ENCODE data around the gene MAJIN.
A peak's percentile ranks its signal among the peaks of the same experiment; 100 is the strongest.

MAJIN gene

DNA sequence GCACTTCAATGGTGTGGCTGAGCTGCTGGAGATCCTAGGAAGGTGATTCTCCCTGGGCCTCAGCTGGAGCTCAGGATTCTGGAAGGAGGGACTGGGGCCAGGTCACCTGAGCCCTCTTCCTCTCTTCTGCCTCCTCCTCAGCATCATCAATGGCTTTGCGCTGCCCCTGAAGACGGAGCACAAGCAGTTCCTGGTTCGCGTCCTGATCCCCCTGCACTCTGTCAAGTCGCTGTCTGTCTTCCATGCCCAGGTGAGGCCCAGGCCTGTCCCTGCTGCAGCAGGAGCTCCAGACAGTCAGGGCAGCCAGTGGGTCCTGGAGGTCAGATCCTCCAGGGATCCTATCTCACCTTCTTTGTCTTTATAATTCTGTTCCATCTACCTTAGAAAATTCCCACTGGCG is 41.6 kb downstream of the MAJIN start:
- no peak for DNase-seq

DNA sequence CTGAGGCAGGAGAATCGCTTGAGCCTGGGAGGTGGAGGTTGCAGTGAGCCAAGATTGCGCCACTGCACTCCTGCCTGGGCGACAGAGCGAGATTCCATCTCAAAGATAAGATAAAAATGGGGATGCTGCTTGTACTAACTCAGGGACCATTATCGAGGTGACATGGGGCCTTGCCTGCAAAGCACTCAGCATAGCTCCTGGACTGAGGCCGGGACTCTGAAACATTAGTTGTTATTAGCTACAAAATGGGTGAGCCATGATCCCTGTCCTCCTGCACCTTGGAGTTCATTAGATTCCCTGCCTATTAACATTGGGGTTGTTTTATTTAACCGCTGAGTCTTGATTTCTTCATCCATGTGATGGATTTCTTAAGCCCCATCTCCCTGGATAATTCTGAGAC is 42.3 kb downstream of the MAJIN start:
- DNase-seq, result no peak

DNA sequence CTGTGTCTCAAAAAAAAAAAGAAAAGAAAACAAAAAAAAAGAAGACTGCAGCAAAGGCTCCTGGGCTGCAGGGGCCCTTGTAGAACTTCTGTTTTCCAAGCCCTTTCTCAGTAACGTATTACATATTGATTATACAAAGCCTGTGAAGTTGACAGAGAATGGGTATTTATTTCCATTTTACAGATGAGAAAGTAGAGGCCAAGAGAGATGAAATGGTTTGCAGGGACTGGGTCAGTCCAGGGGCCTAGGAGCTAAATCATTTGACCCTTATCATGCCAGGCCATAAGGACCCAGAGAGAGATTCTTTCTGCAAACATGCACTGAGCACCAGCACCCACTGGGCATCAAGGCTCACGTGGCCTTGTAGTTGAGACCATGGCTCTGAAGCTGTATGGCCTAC is 43.0 kb downstream of the MAJIN start:
- DNase-seq, result no peak

DNA sequence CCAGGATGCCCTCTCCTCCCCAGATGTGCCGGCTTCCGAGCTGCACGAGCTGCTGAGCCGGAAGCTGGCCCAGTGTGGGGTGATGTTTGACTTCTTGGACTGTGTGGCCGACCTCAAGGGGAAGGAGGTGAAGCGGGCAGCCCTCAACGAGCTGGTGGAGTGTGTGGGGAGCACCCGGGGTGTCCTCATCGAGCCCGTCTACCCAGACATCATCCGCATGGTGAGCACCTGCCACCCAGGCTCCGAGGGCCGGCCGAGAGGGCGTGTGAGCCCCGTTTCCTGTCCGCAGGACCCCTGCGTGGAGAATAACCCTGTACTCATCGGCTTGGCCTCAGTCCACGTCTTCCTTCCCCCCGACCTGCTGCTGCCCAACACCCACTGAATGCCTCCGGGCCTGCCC is 45.2 kb downstream of the MAJIN start:
- DNase-seq, result no peak

GRCh38 chr11:64925536-64926436 is 46.1 kb downstream of the MAJIN start:
- no peak for DNase-seq

DNA sequence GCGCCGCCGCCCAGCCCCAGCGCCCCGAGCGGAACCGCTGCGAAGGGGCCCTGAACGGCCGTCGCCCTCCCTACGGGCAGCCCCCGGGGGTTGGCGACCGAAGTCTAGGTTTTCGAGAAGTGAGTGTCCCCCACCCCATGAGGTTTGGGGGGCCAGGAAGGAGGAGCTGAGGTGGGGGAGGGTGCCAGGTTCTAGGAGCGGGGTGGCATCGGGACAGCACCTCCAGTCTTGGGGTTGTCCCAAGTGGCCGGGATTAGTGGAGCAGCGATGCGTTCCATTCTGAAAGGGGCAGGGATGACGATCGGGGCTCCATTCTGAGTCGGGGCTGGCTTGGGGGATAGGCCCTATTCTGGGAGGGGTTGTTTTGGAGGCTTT is 47.0 kb downstream of the MAJIN start:
- DNase-seq, result no peak

DNA sequence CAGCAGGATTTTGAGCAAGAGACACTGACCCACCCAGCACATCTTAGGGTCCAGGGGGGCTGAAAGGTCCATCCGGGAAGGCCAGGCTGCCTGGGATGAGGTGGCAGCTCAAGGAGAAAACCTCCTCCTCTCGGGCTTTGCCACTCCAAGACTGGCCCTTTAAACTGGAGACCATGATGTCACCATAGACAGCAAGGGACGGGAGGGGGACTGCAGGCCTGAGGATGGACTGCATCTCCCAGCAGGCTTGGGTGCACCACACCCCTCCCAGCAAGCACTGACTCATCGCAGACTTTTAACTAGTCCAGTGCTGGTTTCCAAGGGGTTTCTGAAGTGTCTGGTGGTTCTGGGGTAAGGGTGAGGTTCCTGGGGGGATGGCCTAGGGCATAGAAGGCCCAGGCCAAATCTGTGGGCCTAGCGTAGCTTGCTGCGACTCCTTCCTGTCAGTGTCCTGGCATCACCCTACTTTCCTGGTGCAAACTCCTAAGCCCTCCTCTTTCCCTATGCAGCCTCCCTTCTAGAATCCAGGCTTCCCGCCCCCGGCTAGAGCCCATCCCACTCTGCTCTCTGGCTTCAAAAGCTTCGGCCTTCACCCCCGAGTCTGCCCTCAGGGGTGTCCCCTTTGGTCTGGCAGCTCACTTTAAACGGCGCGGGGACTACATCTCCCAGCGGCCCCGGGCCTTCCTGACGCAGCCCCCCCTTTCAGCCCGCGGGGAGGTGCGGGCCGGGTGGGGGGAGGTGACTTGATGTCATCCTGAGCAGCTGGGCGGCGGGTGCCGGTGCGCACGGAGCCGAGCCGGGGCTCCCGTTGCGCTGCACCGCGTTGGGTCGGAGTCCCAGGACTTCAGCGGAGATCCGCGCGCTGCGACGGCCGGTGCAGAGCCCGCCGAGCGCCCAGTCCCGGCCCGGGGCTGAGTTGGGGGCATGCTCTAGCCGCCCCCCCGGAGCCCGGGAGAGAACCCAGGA is 47.7 kb downstream of the MAJIN start, which contains the start of gene PPP2R5B:
PPP2R5B (plus strand) TSS at position 746 of the 966 bp plus-strand sequence. CDS start 1,046 bp downstream, outside the sequence.
- DNase-seq, result peak; percentile 89

DNA sequence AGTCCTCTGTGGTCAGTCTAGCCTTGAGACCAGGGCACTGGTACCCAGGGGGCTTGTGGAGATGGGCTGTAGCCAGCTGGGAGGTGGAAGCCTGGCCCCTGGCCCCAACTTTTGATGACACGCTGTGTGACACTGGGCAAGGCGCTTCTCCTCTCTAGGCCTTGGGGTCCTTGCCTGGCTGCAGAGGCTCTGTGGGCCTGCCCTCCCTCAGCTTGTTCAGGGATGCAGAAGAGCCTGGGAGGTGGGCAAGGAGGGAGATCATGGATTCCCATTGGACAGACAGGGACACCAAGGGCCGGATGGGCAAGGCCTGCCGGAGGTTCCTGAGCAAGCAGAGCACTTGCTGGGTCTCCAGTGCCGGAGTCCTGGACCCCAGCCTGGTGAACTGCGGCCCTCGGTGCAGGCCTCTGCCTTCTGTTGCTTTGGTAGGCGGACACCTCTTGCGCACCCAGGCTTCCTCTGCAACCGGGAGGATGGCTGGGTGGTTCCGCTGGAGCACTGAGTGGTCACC is 48.7 kb downstream of the MAJIN start:
- no peak for DNase-seq

DNA sequence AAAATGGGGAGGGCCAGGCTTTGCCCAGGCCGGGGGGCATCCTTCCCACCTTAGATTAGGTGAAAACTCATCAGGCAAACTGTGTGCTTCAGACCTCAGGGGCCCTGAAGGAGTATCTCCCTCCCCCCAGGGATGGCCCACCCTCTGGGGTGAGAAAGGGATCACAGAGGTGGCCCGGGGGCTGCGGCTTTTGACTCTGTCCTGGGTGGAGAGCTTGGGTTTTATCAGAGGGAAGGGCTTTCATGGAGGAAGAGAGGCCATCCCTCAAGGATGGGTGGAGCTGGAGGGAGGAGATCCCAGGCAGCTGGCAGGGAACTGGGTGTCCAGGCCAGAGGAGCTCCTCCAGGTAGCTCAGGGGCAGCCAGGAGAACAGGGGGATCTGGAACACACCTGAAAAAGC is 50.5 kb downstream of the MAJIN start:
- DNase-seq, result no peak

- no peak for DNase-seq
These were observed 51.8 kb downstream of the MAJIN start for GRCh38 chr11:64920124-64920523.

DNA sequence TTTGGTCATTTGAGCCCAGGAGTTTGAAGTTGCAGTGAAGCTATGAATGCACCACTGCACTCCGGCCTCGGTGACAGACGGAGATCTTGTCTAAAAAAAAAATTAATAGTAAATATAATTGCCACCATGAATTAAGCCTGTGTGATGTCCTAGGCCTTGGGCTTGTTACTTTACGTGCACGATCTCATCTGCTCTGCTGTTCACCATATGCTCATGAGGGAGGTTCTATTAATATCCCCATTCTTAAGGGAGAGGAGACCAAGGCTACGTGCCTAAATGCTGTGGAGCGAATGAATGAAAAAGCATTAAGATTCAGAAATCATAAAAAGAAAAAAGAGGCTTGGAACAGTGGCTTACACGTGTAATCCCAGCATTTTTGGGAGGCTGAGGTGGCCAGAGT is 52.3 kb downstream of the MAJIN start:
- DNase-seq, result no peak

GRCh38 chr11:64918017-64918416 is 53.9 kb downstream of the MAJIN start:
- no peak for DNase-seq

GRCh38 chr11:64917663-64917995 is 54.3 kb downstream of the MAJIN start:
- DNase-seq, result no peak

DNA sequence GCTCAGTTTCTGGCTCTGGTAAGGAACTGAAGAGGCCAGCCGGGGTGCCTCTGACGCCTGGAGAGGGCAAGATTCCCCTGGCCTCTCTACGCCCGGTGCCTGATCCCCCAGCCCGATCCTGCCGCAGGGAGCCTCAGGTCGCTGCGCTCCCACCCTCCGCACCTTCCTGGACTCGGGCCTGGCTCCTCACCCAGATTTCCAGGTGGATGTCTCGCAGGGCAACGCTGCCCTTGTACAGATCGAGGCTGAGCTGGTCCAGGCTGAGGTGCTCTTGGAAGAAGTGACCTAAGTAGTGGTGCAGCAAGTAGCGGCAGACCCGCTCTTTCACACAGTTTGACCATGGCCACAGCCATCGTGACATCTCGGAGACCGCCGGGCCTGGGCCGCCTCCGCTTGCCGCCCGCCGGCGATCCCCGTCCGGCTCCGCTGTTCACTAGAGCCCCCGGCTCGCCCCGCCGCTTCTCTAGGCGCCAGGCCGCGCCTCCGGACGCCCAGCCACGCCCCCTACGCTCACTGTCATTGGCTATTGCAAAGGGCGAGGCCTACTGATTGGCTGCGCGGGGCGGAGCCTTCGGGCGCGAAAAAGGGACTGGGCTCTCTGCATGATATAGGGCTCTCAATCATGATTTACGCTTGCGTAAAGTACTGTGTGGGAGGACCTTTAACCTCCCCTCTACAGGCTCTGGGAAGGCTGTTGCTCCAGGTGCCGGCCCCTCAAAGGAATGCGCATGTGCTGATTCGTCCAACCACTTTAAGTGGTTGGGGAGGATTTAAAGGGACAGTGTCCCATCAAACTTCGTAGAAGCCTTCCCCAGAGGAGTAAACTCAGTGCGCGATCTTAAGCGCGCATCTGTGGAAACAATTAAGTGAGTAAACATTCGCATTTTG is 54.9 kb downstream of the MAJIN start, which contains the start of gene ATG2A:
ATG2A (minus strand) TSS at position 435 of the 888 bp plus-strand sequence; CDS start at position 361, 74 bp downstream.
- DNase-seq, result peak; percentile 100

- DNase-seq, result no peak
These were observed 55.7 kb downstream of the MAJIN start for GRCh38 chr11:64916040-64916774.

GRCh38 chr11:64915376-64915887 is 56.5 kb downstream of the MAJIN start:
- no peak for DNase-seq

DNA sequence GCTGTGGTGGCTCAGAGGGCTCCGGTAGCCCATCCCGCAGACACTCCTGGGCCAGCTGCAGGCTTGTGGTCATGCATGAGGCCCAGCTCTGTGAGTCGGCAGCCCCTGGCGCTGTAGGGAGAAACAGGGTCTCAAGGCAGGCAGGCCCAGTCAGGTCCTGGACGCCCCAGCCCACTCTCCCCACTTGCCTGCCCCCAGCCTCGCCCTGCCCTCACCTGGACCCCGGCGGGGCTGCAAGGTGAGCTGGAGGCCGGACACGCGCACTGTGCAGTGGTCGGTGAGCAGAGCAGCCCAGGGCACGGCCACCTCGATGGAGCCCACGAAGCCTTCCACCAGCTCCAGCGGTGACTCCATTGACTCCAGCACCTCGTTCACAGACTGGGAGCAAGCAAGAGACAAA is 57.8 kb downstream of the MAJIN start:
- no peak for DNase-seq

- no peak for DNase-seq
These were observed 58.7 kb downstream of the MAJIN start for GRCh38 chr11:64913171-64913727.

GRCh38 chr11:64911689-64912088 is 60.2 kb downstream of the MAJIN start:
- no peak for DNase-seq

DNA sequence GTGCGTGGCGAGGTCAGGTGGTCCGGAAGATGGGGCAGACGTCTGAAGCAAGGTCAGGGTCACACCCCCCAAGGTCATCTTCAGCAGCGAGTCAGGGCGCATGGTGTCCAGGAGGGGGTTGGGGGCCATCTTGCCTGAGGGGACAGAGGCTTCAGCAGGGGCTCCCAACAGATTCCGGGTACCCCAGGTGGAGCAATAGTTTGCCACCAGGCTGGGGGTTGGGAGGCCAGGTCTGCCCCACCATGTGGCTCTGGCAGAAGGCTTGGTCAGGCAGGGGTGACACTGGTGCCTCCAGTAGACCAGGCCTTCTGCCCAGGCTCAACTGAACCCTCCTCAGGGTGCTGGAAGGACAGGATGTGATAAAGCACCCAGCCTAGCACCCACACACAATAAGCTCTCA is 60.8 kb downstream of the MAJIN start:
- no peak for DNase-seq

All from NCI-H446 treated with DMSO at 0.1 percent for 48 hours (cell line).